H9 (cell line): Measurements from ENCODE around the gene PNO1. TPM values are rescaled to one million over a fixed set of nuclear protein-coding genes. Genes with fewer than 3 reads are reported as not detected.

Source experiments
- DNase-seq: peaks from one replicate; pipeline ENCODE4 v3.0.0-alpha.2; 2017
- H2AFZ ChIP-seq: one replicate; pipeline ENCODE4 v1.6.1; 2013; ENCODE audit warnings: mild to moderate bottlenecking, low read length, control low read depth, moderate library complexity
- H2AK5ac ChIP-seq: 2 replicates; pipeline ENCODE4 v1.6.1; 2013; ENCODE audit warnings: low read length, control low read depth, mixed read lengths; ENCODE audit not compliant: insufficient read length
- H2BK120ac ChIP-seq: one replicate; pipeline ENCODE4 v1.6.1; 2013; ENCODE audit warnings: low read depth, mild to moderate bottlenecking, low read length, control low read depth, inconsistent platforms; ENCODE audit not compliant: poor library complexity, severe bottlenecking
- H2BK12ac ChIP-seq: 2 replicates; pipeline ENCODE4 v1.6.1; 2013; ENCODE audit warnings: low read length, control low read depth, mixed read lengths, low read depth; ENCODE audit not compliant: insufficient read length
- H2BK15ac ChIP-seq: 2 replicates; pipeline ENCODE4 v1.6.1; 2013; ENCODE audit warnings: low read depth, low read length, control low read depth
- H2BK20ac ChIP-seq: one replicate; pipeline ENCODE4 v1.6.1; 2013; ENCODE audit warnings: low read depth, mild to moderate bottlenecking, low read length, control low read depth, inconsistent platforms; ENCODE audit not compliant: poor library complexity, severe bottlenecking
- H2BK5ac ChIP-seq: 2 replicates; pipeline ENCODE4 v1.6.1; 2013; ENCODE audit warnings: low read length, control low read depth, mixed read lengths; ENCODE audit not compliant: insufficient read length
- H3K14ac ChIP-seq: 2 replicates; pipeline ENCODE4 v1.6.1; 2013; ENCODE audit warnings: low read length, control low read depth; ENCODE audit not compliant: insufficient read depth
- H3K18ac ChIP-seq: 2 replicates; pipeline ENCODE4 v1.6.1; 2013; ENCODE audit warnings: low read depth, mild to moderate bottlenecking, mixed read lengths, low read length, control low read depth; ENCODE audit not compliant: insufficient read length
- H3K23ac ChIP-seq: 2 replicates; pipeline ENCODE4 v1.6.1; 2013; ENCODE audit warnings: low read length, control low read depth, mixed read lengths, low read depth; ENCODE audit not compliant: insufficient read length
- H3K23me2 ChIP-seq: 2 replicates; pipeline ENCODE4 v1.6.1; 2013; ENCODE audit warnings: low read depth, mild to moderate bottlenecking, mixed read lengths, low read length, control low read depth; ENCODE audit not compliant: insufficient read length, poor library complexity, severe bottlenecking
- H3K27ac ChIP-seq: 2 replicates; pipeline ENCODE4 v1.5.1; 2013; ENCODE audit warnings: low read length, control low read depth, mixed read lengths, low read depth; ENCODE audit not compliant: insufficient read length
- H3K27me3 ChIP-seq: 2 replicates; pipeline ENCODE4 v1.6.1; 2013; ENCODE audit warnings: low read length, control low read depth, inconsistent platforms; ENCODE audit not compliant: insufficient read depth
- H3K4ac ChIP-seq: 2 replicates; pipeline ENCODE4 v1.6.1; 2013; ENCODE audit warnings: low read depth, mild to moderate bottlenecking, control low read depth, inconsistent platforms, low read length, moderate library complexity
- H3K4me1 ChIP-seq: 2 replicates; pipeline ENCODE4 v1.6.1; 2013; ENCODE audit warnings: low read length, control low read depth, inconsistent platforms; ENCODE audit not compliant: insufficient read depth
- H3K4me2 ChIP-seq: 2 replicates; pipeline ENCODE4 v1.6.1; 2013; ENCODE audit warnings: low read length, control low read depth, mixed read lengths; ENCODE audit not compliant: insufficient read length, insufficient read depth
- H3K56ac ChIP-seq: 2 replicates; pipeline ENCODE4 v1.6.1; 2013; ENCODE audit warnings: low read depth, mild to moderate bottlenecking, mixed read lengths, low read length, control low read depth; ENCODE audit not compliant: insufficient read length
- H3K79me1 ChIP-seq: 2 replicates; pipeline ENCODE4 v1.6.1; 2013; ENCODE audit warnings: low read depth, mild to moderate bottlenecking, moderate library complexity, low read length, control low read depth, inconsistent platforms; ENCODE audit not compliant: insufficient read depth, poor library complexity, severe bottlenecking
- H3K79me2 ChIP-seq: 2 replicates; pipeline ENCODE4 v1.6.1; 2013; ENCODE audit warnings: low read length, control low read depth, inconsistent platforms; ENCODE audit not compliant: insufficient read depth
- H3K9ac ChIP-seq: 2 replicates; pipeline ENCODE4 v1.6.1; 2013; ENCODE audit warnings: low read length, control low read depth, mixed read lengths; ENCODE audit not compliant: insufficient read length; ENCODE audit errors: extremely low read depth
- H3K9me3 ChIP-seq: one replicate; pipeline ENCODE4 v1.6.1; 2013; ENCODE audit warnings: low read depth, low read length, inconsistent platforms; ENCODE audit not compliant: control insufficient read depth
- H3T11ph ChIP-seq: one replicate; pipeline ENCODE4 v1.6.1; 2013; ENCODE audit warnings: mild to moderate bottlenecking, low read length, control low read depth, inconsistent platforms
- H4K20me1 ChIP-seq: one replicate; pipeline ENCODE4 v1.6.1; 2013; ENCODE audit not compliant: control insufficient read depth, insufficient read length, insufficient read depth
- H4K5ac ChIP-seq: 2 replicates; pipeline ENCODE4 v1.6.1; 2013; ENCODE audit warnings: low read depth, mild to moderate bottlenecking, mixed read lengths, low read length, control low read depth; ENCODE audit not compliant: insufficient read length
- H4K8ac ChIP-seq: replicated peaks from 2 replicates; pipeline ENCODE4 v1.6.1; 2013; ENCODE audit warnings: low read length, control low read depth, mixed read lengths, low read depth; ENCODE audit not compliant: insufficient read length
- H4K91ac ChIP-seq: 2 replicates; pipeline ENCODE4 v1.6.1; 2013; ENCODE audit warnings: low read depth, mild to moderate bottlenecking, moderate library complexity, mixed read lengths, low read length, control low read depth; ENCODE audit not compliant: insufficient read length
- H3K27ac Mint-ChIP-seq, 3 experiments: 2 replicates in 2 of 3; 3 replicates in 1 of 3; pipeline ENCODE4 v1.8.0; 2020 to 2021; ENCODE audit warnings: mixed read lengths in 3 of 3, mild to moderate bottlenecking in 1 of 3, moderate library complexity in 1 of 3
- H3K27me3 Mint-ChIP-seq: 2 replicates; pipeline ENCODE4 v1.8.0; 2021; ENCODE audit warnings: low read depth, mild to moderate bottlenecking, moderate library complexity, mixed read lengths
- H3K36me3 Mint-ChIP-seq, 3 experiments: 2 replicates in 2 of 3; 3 replicates in 1 of 3; pipeline ENCODE4 v1.8.0; 2020 to 2021; ENCODE audit warnings: low read depth in 3 of 3, mixed read lengths in 3 of 3; ENCODE audit not compliant: insufficient read depth in 1 of 3
- H3K4me1 Mint-ChIP-seq, 2 experiments: 2 replicates each; pipeline ENCODE4 v1.8.0; 2020; ENCODE audit warnings: mixed read lengths in 2 of 2
- H3K4me3 Mint-ChIP-seq, 2 experiments: 2 replicates in 1 of 2; 3 replicates in 1 of 2; pipeline ENCODE4 v1.8.0; 2020 to 2021; ENCODE audit warnings: mild to moderate bottlenecking in 2 of 2, mixed read lengths in 2 of 2, moderate library complexity in 1 of 2
- H3K9me3 Mint-ChIP-seq, 2 experiments: 2 replicates in 1 of 2; 3 replicates in 1 of 2; pipeline ENCODE4 v1.8.0; 2020; ENCODE audit warnings: mild to moderate bottlenecking in 2 of 2, mixed read lengths in 2 of 2, moderate library complexity in 1 of 2
- WGBS: extraction: QIAGEN DNeasy Blood & Tissue Kit; methylation state at CpG from one replicate; pipeline ENCODE4 v1.1.7; 2013; ENCODE audit warnings: missing lambda C conversion rate, low lambda C conversion rate, mixed read lengths; ENCODE audit not compliant: insufficient read length; ENCODE audit errors: extremely low coverage; 5-methylcytosine and 5-hydroxymethylcytosine counted together
- total RNA-seq: library from RNA; stranded (reverse); gene quantifications from 2 replicates; pipeline ENCODE4 v1.2.1, GENCODE V29; 2021
- TF ChIP-seq, protein P1 (sequence below): fragments of 200-600 bp; sonication (generic); conservative IDR thresholded peaks from 3 replicates; pipeline ENCODE4 v1.8.0; 2021; ENCODE audit warnings: antibody characterized with exemption, mild to moderate bottlenecking

Gene PNO1
- total RNA-seq, 1 experiment from 2014 or later: 46.5 TPM

DNA sequence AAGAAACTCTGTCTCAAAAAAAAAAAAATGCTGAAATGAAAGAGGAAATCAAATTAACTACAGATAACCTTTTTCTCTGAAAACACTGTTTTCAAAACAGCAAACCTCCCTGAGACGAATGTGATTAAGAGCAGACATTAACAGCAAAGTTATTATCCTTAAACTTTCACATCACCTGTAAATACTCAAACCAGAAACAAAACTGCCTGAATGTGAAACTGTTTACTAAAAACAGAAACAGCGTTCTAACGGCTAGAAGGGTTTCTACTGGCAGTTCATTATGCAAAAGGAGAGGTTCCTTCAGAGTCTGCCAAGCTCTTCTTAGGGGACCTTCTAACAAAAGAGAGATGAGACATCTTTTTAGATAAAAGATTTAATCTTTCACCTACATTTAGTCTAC lies 45.9 kb downstream of the PNO1 start:
- no peaks in the 10 kb centered on the region for H3K23me2 ChIP-seq
- no peak overlapping the region for H3K27ac ChIP-seq
- H3K4ac ChIP-seq: no peak overlapping the region
- H4K5ac ChIP-seq: no peak overlapping the region
- H3K14ac ChIP-seq: no peak overlapping the region
- H4K20me1 ChIP-seq: no peaks in the 10 kb centered on the region
- no peaks in the 10 kb centered on the region for H3K9me3 ChIP-seq
- H3K27me3 ChIP-seq: no peaks in the 10 kb centered on the region
- DNase-seq: no peak
- no peak overlapping the region for H2BK12ac ChIP-seq
- Mint-ChIP-seq H3K4me3 (no peak overlapping the region), H3K9me3 (no peaks in the 10 kb centered on the region), H3K27me3 (no peaks in the 10 kb centered on the region; the same call in 1 of the 2 replicates), H3K27ac (peak overlapping the region in 1 of 3 experiments; percentile 58; a peak in 1 of 7 replicates), H3K36me3 (peaks cover 0 to 6% (median 0%) of the 10 kb centered on the region in 3 experiments; a peak in 2 of 7 replicates), H3K4me1 (peaks cover 9 to 12% of the 10 kb centered on the region in 2 experiments; a peak in 3 of 4 replicates)
- H4K91ac ChIP-seq: no peak overlapping the region
- H3K18ac ChIP-seq: no peak overlapping the region
- H3K56ac ChIP-seq: no peak overlapping the region
- no peak overlapping the region for H2BK15ac ChIP-seq
- no peak overlapping the region for H2AFZ ChIP-seq
- H3K9ac ChIP-seq: no peak overlapping the region
- H3T11ph ChIP-seq: no peak overlapping the region
- no peak overlapping the region for H2BK5ac ChIP-seq
- WGBS: no CpG with 5 or more reads among the region's 3 CpGs
- H3K79me2 ChIP-seq: peaks cover 5% of the 10 kb centered on the region; the same call in 1 of the 2 replicates
- H4K8ac ChIP-seq: no peak overlapping the region
- no peak overlapping the region for H2BK120ac ChIP-seq
- H3K79me1 ChIP-seq: no peaks in the 10 kb centered on the region
- TF ChIP-seq, protein P1, sequence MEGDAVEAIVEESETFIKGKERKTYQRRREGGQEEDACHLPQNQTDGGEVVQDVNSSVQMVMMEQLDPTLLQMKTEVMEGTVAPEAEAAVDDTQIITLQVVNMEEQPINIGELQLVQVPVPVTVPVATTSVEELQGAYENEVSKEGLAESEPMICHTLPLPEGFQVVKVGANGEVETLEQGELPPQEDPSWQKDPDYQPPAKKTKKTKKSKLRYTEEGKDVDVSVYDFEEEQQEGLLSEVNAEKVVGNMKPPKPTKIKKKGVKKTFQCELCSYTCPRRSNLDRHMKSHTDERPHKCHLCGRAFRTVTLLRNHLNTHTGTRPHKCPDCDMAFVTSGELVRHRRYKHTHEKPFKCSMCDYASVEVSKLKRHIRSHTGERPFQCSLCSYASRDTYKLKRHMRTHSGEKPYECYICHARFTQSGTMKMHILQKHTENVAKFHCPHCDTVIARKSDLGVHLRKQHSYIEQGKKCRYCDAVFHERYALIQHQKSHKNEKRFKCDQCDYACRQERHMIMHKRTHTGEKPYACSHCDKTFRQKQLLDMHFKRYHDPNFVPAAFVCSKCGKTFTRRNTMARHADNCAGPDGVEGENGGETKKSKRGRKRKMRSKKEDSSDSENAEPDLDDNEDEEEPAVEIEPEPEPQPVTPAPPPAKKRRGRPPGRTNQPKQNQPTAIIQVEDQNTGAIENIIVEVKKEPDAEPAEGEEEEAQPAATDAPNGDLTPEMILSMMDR: no peak
- no peak overlapping the region for H2BK20ac ChIP-seq
- no peak overlapping the region for H3K4me2 ChIP-seq
- H3K23ac ChIP-seq: no peak overlapping the region
- no peak overlapping the region for H2AK5ac ChIP-seq
- H3K4me1 ChIP-seq: no peaks in the 10 kb centered on the region
